Sigmoid colon (tissue), 7 donors: ENCODE data around the gene AP4E1. TPM values are rescaled to one million over a fixed set of nuclear protein-coding genes. Genes with fewer than 3 reads are reported as not detected.

Experiments used
- DNase-seq: peaks from one replicate; pipeline ENCODE4 v3.0.0-alpha.2; 2019
- H3K27ac ChIP-seq, 4 donors: fragments of 200-600 bp; sonication (generic); one replicate each; pipeline ENCODE4 v1.5.1; 2016 to 2019; ENCODE audit warnings: mild to moderate bottlenecking in 1 of 4
- H3K27me3 ChIP-seq, 3 donors: fragments of 200-600 bp; sonication (generic); one replicate each; pipeline ENCODE4 v1.5.1; 2019; ENCODE audit warnings: mild to moderate bottlenecking in 1 of 3
- H3K36me3 ChIP-seq, 4 donors: fragments of 200-600 bp; sonication (generic); one replicate each; pipeline ENCODE4 v1.5.1; 2016 to 2019
- H3K4me1 ChIP-seq, 4 donors: fragments of 200-600 bp; sonication (generic); one replicate each; pipeline ENCODE4 v1.5.1; 2017 to 2019
- H3K4me3 ChIP-seq, 4 donors: fragments of 200-600 bp; sonication (generic); one replicate each; pipeline ENCODE4 v1.5.1; 2017 to 2019; ENCODE audit warnings: mild to moderate bottlenecking in 2 of 4, moderate library complexity in 1 of 4
- H3K9me3 ChIP-seq, 4 donors: fragments of 200-600 bp in 3 of 4; sonication (generic) in 3 of 4; one replicate each; pipeline versions ENCODE4 v1.5.1 to v1.6.1; 2013 to 2019
- EP300 ChIP-seq, 4 donors: sonication (generic); formaldehyde crosslinking; IDR thresholded peaks; one replicate each; pipeline ENCODE4 v1.6.1; 2017; ENCODE audit warnings: antibody characterized with exemption in 4 of 4
- POLR2A ChIP-seq, 2 donors: fragments of 450-650 bp; IDR thresholded peaks; one replicate each; pipeline ENCODE4 v1.6.1; 2016; ENCODE audit warnings: antibody characterized with exemption in 2 of 2, mild to moderate bottlenecking in 2 of 2, moderate library complexity in 2 of 2
- POLR2AphosphoS5 ChIP-seq, 4 donors: sonication (generic); formaldehyde crosslinking; IDR thresholded peaks; one replicate each; pipeline ENCODE4 v1.6.1; 2017; ENCODE audit warnings: antibody characterized with exemption in 4 of 4
- WGBS, 2 donors: extraction: QIAGEN DNeasy Blood & Tissue Kit; methylation state at CpG; one replicate each; pipeline ENCODE4 v1.1.7; 2013; 5-methylcytosine and 5-hydroxymethylcytosine counted together
- intact Hi-C: fragments of 100-400 bp; cut with DNase I; formaldehyde crosslinking; loops from one replicate; pipeline ENCODE4 v1.15.1; 2023
- polyA plus RNA-seq, 3 donors: library from polyadenylated mRNA; stranded (reverse); fragments of 200-250 nt; gene quantifications; one replicate each; pipeline ENCODE4 v1.2.3, GENCODE V29; 2013
- total RNA-seq, 4 donors: library from RNA; depleted of rRNA; stranded (reverse); fragments of >200 nt; gene quantifications; one replicate each; pipeline ENCODE4 v1.1.0, GENCODE V29; 2016
- TF ChIP-seq, protein P1 (sequence below), 4 experiments: fragments of 450-650 bp in 3 of 4; fragments of 200-600 bp in 1 of 4; IDR thresholded peaks; one replicate each; pipeline ENCODE4 v1.5.1; 2016 to 2019; ENCODE audit warnings: antibody characterized with exemption in 4 of 4, mild to moderate bottlenecking in 3 of 4, moderate library complexity in 2 of 4
- donor health status: healthy with polysubstance abuse.
- donor health status: Bipolar disorder and iron deficiency.
- donor health status: healthy.

Gene AP4E1
- total and polyA plus RNA-seq, 7 donors: 2.4 to 8.3 (median 7.3) TPM

DNA sequence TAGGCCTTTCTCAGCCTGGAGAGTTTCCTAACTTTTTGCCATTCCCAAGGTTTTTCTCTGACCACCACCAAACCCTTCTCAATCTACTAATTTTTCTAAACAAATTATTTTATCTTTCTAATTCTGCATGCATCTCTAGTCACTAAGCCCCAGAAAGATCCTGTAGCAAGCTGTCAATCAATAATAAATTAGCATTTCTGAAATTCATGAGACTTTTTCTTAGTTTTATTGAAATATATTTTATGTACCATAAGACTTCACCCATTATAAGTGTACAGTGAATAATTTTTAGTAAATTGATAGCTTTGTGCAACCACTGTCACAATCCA is 22.4 kb upstream of the AP4E1 start:
- no peaks in the 10 kb centered on the region for H3K36me3 ChIP-seq
- no peak for DNase-seq
- no peaks in the 10 kb centered on the region for H3K9me3 ChIP-seq
- intact Hi-C loops: no loop called here
- H3K27ac ChIP-seq: no peak overlapping the region
- peaks cover 0 to 14% (median 9%) of the 10 kb centered on the region in 4 donors for H3K4me1 ChIP-seq
- no peak for TF ChIP-seq EP300 (IDR thresholded peaks at IDR 0.05)
- TF ChIP-seq, protein P1, sequence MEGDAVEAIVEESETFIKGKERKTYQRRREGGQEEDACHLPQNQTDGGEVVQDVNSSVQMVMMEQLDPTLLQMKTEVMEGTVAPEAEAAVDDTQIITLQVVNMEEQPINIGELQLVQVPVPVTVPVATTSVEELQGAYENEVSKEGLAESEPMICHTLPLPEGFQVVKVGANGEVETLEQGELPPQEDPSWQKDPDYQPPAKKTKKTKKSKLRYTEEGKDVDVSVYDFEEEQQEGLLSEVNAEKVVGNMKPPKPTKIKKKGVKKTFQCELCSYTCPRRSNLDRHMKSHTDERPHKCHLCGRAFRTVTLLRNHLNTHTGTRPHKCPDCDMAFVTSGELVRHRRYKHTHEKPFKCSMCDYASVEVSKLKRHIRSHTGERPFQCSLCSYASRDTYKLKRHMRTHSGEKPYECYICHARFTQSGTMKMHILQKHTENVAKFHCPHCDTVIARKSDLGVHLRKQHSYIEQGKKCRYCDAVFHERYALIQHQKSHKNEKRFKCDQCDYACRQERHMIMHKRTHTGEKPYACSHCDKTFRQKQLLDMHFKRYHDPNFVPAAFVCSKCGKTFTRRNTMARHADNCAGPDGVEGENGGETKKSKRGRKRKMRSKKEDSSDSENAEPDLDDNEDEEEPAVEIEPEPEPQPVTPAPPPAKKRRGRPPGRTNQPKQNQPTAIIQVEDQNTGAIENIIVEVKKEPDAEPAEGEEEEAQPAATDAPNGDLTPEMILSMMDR (IDR thresholded peaks at IDR 0.05): no peak
- TF ChIP-seq POLR2AphosphoS5 (IDR thresholded peaks at IDR 0.05): no peak
- TF ChIP-seq POLR2A (IDR thresholded peaks at IDR 0.05): no peak
- H3K27me3 ChIP-seq: no peaks in the 10 kb centered on the region
- H3K4me3 ChIP-seq: no peak overlapping the region

DNA sequence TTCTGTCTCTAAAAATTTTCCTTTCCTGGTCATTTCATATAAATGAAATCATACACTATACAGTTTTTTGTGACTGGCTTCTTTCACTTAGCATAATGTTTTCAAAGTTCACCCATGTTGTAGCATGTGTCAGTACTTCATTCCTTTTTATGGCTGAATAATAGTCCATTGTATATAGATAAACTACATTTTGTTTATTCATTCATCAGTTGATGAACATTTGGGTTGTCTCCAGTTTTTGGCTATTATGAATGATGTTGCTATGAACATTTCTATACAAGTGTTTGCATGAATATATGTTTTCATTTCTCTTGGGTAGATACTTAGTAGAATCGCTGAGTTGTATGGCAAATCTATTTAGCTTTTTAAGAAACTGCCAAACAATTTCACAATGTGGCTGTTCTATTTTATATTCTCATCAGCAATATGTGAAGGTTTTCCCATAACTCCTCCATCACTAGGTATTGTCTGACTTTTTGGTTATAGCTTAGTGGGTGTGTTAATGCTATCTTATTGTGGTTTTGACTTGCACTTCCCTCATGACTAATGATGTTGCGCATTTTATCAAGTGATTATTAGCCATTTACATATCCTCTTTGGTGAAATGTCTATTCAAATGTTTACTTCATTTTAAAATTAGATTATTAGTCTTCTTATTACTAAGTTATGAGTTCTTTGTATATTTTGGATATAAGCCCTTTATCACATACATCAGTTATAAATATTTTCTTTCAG is 21.7 kb upstream of the AP4E1 start:
- DNase-seq: no peak
- H3K9me3 ChIP-seq: peaks cover 0 to 4% (median 0%) of the 10 kb centered on the region in 4 donors
- H3K36me3 ChIP-seq: no peaks in the 10 kb centered on the region
- TF ChIP-seq POLR2AphosphoS5 (IDR thresholded peaks at IDR 0.05): no peak
- no peak for TF ChIP-seq POLR2A (IDR thresholded peaks at IDR 0.05)
- TF ChIP-seq EP300 (IDR thresholded peaks at IDR 0.05): no peak
- TF ChIP-seq, protein P1 (IDR thresholded peaks at IDR 0.05): no peak
- peaks cover 0 to 14% (median 9%) of the 10 kb centered on the region in 4 donors for H3K4me1 ChIP-seq
- H3K27me3 ChIP-seq: no peaks in the 10 kb centered on the region
- intact Hi-C loops: no loop called here
- no peak overlapping the region for H3K4me3 ChIP-seq
- 93 to 95% methylated on average over 2 of the region's 2 CpGs for WGBS, 2 donors
- no peak overlapping the region for H3K27ac ChIP-seq

DNA sequence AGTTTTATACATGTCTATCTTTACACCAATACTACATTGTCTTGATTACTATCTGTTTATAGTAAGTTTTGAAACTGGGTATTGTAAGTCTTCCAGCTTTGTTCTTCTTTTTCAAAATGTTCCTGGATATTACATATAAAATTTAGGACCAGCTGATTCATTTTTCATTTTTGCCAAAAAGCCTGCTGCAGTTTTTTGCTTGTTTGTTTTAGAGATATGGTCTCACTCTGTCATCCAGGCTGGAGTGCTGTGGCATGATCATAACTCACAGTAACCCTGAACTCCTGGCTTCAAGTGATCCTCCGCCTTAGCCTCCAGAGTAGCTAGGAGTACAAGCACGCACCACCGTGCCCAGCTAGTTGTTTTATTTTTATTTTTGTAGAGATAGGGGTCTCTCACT is 20.4 kb upstream of the AP4E1 start:
- no peak overlapping the region for H3K27ac ChIP-seq
- H3K4me1 ChIP-seq: peaks cover 0 to 14% (median 9%) of the 10 kb centered on the region in 4 donors
- H3K36me3 ChIP-seq: no peaks in the 10 kb centered on the region
- TF ChIP-seq POLR2A (IDR thresholded peaks at IDR 0.05): no peak
- TF ChIP-seq, protein P1 (IDR thresholded peaks at IDR 0.05): no peak
- TF ChIP-seq EP300 (IDR thresholded peaks at IDR 0.05): no peak
- TF ChIP-seq POLR2AphosphoS5 (IDR thresholded peaks at IDR 0.05): no peak
- intact Hi-C loops: no loop called here
- no peak overlapping the region for H3K4me3 ChIP-seq
- H3K27me3 ChIP-seq: no peaks in the 10 kb centered on the region
- 93 to 96% methylated on average over 3 of the region's 3 CpGs for WGBS, 2 donors
- DNase-seq: no peak
- peaks cover 0 to 4% (median 0%) of the 10 kb centered on the region in 4 donors for H3K9me3 ChIP-seq

DNA sequence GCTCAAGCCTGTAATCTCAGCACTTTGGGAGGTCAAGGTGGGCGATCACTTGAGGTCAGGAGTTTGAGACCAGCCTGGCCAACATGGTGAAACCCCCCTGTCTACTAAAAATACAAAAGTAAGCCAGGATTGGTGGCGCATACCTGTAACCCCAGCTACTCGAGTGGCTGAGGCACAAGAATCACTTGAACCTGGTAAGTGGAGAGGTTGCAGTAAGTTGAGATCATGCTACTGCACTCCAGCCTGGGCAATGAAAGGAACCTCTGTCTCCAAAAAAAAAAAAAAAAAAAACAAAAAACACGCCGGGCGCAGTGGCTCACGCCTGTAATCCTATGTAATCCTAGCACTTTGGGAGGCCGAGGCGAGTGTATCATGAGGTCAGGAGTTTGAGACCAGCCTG is 18.9 kb upstream of the AP4E1 start:
- WGBS, 2 donors: 95 to 96% methylated on average over 9 of the region's 9 CpGs
- no peak for DNase-seq
- H3K4me1 ChIP-seq: peaks cover 0 to 14% (median 8%) of the 10 kb centered on the region in 4 donors
- H3K4me3 ChIP-seq: no peak overlapping the region
- H3K27me3 ChIP-seq: no peaks in the 10 kb centered on the region
- no peaks in the 10 kb centered on the region for H3K36me3 ChIP-seq
- no peak overlapping the region for H3K27ac ChIP-seq
- peaks cover 0 to 4% (median 0%) of the 10 kb centered on the region in 4 donors for H3K9me3 ChIP-seq
- intact Hi-C loops: no loop called here
- TF ChIP-seq POLR2AphosphoS5 (IDR thresholded peaks at IDR 0.05): no peak

DNA sequence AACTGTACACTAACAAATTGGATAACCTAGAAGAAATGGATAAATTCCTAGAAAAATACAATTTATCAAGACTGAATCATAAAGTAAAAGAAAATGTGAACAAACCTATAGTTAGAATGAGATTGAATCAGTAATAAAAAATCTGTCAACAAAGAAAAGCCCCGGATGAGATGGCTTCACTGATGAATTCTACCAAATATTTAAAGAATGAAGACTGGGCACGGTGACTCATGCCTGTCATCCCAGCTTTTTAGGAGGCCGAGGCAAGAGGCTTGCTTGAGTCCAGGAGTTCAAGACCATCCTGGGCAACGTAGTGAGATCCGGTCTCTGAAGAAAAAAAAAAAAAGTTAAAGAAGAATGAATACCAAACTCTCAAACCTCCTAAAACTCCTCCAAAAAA is 17.7 kb upstream of the AP4E1 start:
- WGBS, 2 donors: 94 to 95% methylated on average over 5 of the region's 5 CpGs
- Histone ChIP-seq H3K9me3 (peaks cover 0 to 4% (median 0%) of the 10 kb centered on the region in 4 donors), H3K4me3 (no peak overlapping the region), H3K36me3 (no peaks in the 10 kb centered on the region), H3K27ac (no peak overlapping the region), H3K27me3 (no peaks in the 10 kb centered on the region), H3K4me1 (peaks cover 0 to 4% (median 0%) of the 10 kb centered on the region in 4 donors)
- DNase-seq: no peak
- no peak for TF ChIP-seq POLR2AphosphoS5 (IDR thresholded peaks at IDR 0.05)
- TF ChIP-seq EP300 (IDR thresholded peaks at IDR 0.05): no peak
- no peak for TF ChIP-seq POLR2A (IDR thresholded peaks at IDR 0.05)
- TF ChIP-seq, protein P1 (IDR thresholded peaks at IDR 0.05): no peak
- intact Hi-C loops: no loop called here
